Mesodermal cell (in vitro differentiated cells): ENCODE data around the gene PLEKHG5.
A peak's percentile ranks its signal among the peaks of the same experiment; 100 is the strongest.

Experiments used
- H3K27ac ChIP-seq: 2 replicates; pipeline ENCODE4 v1.7.0; 2013; ENCODE audit warnings: mild to moderate bottlenecking, low read depth, low read length, moderate library complexity; ENCODE audit not compliant: severe bottlenecking
- H3K36me3 ChIP-seq: 2 replicates; pipeline ENCODE4 v1.7.1; 2013; ENCODE audit warnings: mild to moderate bottlenecking, low read length, moderate library complexity; ENCODE audit not compliant: control insufficient read depth, insufficient read depth
- H3K4me1 ChIP-seq: one replicate; pipeline ENCODE4 v1.7.1; 2013; ENCODE audit warnings: mild to moderate bottlenecking, low read length; ENCODE audit not compliant: insufficient read depth, control insufficient read depth, poor library complexity, severe bottlenecking
- H3K4me3 ChIP-seq: 2 replicates; pipeline ENCODE4 v1.7.0; 2013; ENCODE audit warnings: low read length, control low read depth, mild to moderate bottlenecking; ENCODE audit not compliant: insufficient read depth, poor library complexity, severe bottlenecking; ENCODE audit errors: extremely low read depth
- H3K9me3 ChIP-seq: 2 replicates; pipeline ENCODE4 v1.7.1; 2013; ENCODE audit warnings: mild to moderate bottlenecking, low read length, moderate library complexity; ENCODE audit not compliant: control insufficient read depth
- WGBS, 2 experiments: methylation state at CpG; one replicate each; pipeline ENCODE4 v1.1.5; 2013; ENCODE audit warnings: missing lambda C conversion rate in 2 of 2; ENCODE audit not compliant: insufficient coverage in 2 of 2; 5-methylcytosine and 5-hydroxymethylcytosine counted together

Gene PLEKHG5

GRCh38 chr1:6503884-6504602 is 12.6 kb upstream of the PLEKHG5 start:
- H3K36me3 ChIP-seq, result no peaks in the 10 kb centered on the region
- no peak overlapping the region for H3K27ac ChIP-seq
- H3K4me1 ChIP-seq, result peaks cover 2% of the 10 kb centered on the region
- WGBS, 2 experiments, result 81 to 87% methylated on average over 8 to 14 of the region's 20 CpGs
- no peak overlapping the region for H3K4me3 ChIP-seq
- H3K9me3 ChIP-seq, result no peaks in the 10 kb centered on the region

- WGBS, 2 experiments, result 85 to 94% methylated on average over 25 to 26 of the region's 31 CpGs
- Histone ChIP-seq H3K4me3 (no peak overlapping the region), H3K27ac (no peak overlapping the region), H3K36me3 (no peaks in the 10 kb centered on the region), H3K9me3 (no peaks in the 10 kb centered on the region), H3K4me1 (peaks cover 7% of the 10 kb centered on the region)
Measured at GRCh38 chr1:6502000-6502891, 10.8 kb upstream of the PLEKHG5 start.

GRCh38 chr1:6501279-6501813 is 9.9 kb upstream of the PLEKHG5 start:
- no peak overlapping the region for H3K4me3 ChIP-seq
- no peaks in the 10 kb centered on the region for H3K9me3 ChIP-seq
- no peaks in the 10 kb centered on the region for H3K36me3 ChIP-seq
- H3K27ac ChIP-seq, result no peak overlapping the region
- peaks cover 10% of the 10 kb centered on the region for H3K4me1 ChIP-seq
- WGBS, 2 experiments, result 90 to 94% methylated on average over 9 to 10 of the region's 10 CpGs

- Histone ChIP-seq H3K36me3 (no peaks in the 10 kb centered on the region), H3K4me3 (no peak overlapping the region), H3K9me3 (no peaks in the 10 kb centered on the region), H3K4me1 (peaks cover 15% of the 10 kb centered on the region), H3K27ac (no peak overlapping the region)
- 90 to 91% methylated on average over 23 to 26 of the region's 27 CpGs for WGBS, 2 experiments
Measured at GRCh38 chr1:6500544-6501278, 9.2 kb upstream of the PLEKHG5 start.

GRCh38 chr1:6499296-6499695 is 7.8 kb upstream of the PLEKHG5 start:
- H3K4me1 ChIP-seq, result peaks cover 15% of the 10 kb centered on the region
- H3K9me3 ChIP-seq, result no peaks in the 10 kb centered on the region
- WGBS, 2 experiments, result 90 to 94% methylated on average over 4 of the region's 4 CpGs
- H3K27ac ChIP-seq, result no peak overlapping the region
- H3K36me3 ChIP-seq, result no peaks in the 10 kb centered on the region
- no peak overlapping the region for H3K4me3 ChIP-seq

GRCh38 chr1:6498576-6499111 is 7.2 kb upstream of the PLEKHG5 start:
- Histone ChIP-seq H3K4me3 (no peak overlapping the region), H3K27ac (no peak overlapping the region), H3K9me3 (no peaks in the 10 kb centered on the region), H3K36me3 (no peaks in the 10 kb centered on the region), H3K4me1 (peaks cover 15% of the 10 kb centered on the region)
- WGBS, 2 experiments, result 86 to 89% methylated on average over 7 to 13 of the region's 13 CpGs

- no peak overlapping the region for H3K27ac ChIP-seq
- WGBS, 2 experiments, result 70 to 77% methylated on average over 9 of the region's 20 CpGs
Measured at GRCh38 chr1:6497867-6498575, 6.6 kb upstream of the PLEKHG5 start.

GRCh38 chr1:6497215-6497866 is 5.9 kb upstream of the PLEKHG5 start:
- H3K27ac ChIP-seq, result no peak overlapping the region
- peaks cover 15% of the 10 kb centered on the region for H3K4me1 ChIP-seq
- H3K9me3 ChIP-seq, result no peaks in the 10 kb centered on the region
- no peaks in the 10 kb centered on the region for H3K36me3 ChIP-seq
- peak overlapping the region; percentile 60 for H3K4me3 ChIP-seq
- 0 to 1% methylated on average over 27 to 41 of the region's 74 CpGs for WGBS, 2 experiments

More at GRCh38 chr1:6497867-6498575, 6.6 kb upstream of the PLEKHG5 start:
- Histone ChIP-seq H3K9me3 (no peaks in the 10 kb centered on the region), H3K4me3 (peak overlapping the region; percentile 50), H3K4me1 (peaks cover 15% of the 10 kb centered on the region), H3K36me3 (no peaks in the 10 kb centered on the region)

- Histone ChIP-seq H3K36me3 (no peaks in the 10 kb centered on the region), H3K9me3 (no peaks in the 10 kb centered on the region), H3K27ac (no peak overlapping the region), H3K4me3 (peak overlapping the region; percentile 60), H3K4me1 (peaks cover 19% of the 10 kb centered on the region)
- 2 to 3% methylated on average over 5 to 8 of the region's 21 CpGs for WGBS, 2 experiments
Measured at GRCh38 chr1:6496890-6497214, 5.4 kb upstream of the PLEKHG5 start.
